ENCODE data around the gene CD40LG. TPM values are rescaled to one million over a fixed set of nuclear protein-coding genes. Genes with fewer than 3 reads are reported as not detected.

The CD40LG gene
- total RNA-seq, 2 experiments from 2014 or later = 153 to 155 TPM

DNA sequence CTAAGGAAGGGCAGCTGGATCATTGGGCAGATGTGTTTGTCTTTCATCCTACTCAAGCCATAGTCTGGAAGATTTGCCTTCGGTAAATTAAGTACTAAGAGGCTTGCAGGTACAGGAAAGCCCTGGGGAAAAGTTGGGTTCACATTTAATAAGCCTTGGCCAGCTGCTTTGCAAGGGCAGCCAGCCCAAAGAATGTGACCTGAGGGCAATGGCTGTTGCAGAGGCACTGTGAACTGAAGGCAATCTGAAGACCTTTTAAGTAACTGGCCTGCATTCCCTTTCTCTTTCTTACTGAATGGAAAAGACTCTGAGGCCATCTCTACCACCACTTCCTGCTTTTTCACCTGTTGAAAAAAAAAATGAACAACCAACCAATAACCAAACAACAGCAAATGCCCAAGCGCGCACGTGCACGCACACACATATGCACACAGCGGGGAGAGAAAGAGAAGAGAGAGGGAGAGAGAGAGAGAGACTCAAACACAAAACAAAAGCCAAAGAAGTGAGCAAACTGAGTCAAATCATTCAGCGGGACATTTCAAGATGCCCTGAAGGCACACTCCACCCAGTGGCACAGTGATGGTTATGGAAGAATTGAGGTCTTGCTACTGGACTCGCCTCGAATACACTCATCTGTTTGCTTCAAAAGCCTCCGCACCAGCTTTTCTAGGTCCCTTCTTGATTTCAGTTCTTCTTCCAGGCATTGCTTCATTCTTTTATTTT lies 19.6 kb downstream of the CD40LG start:
- intact Hi-C loops (cut with micrococcal nuclease) = no loop called here
- ChIA-PET CTCF (no interaction called here), POLR2A (interaction anchor here (0.9 to 1.6 kb wide), 2 partner anchors 18 to 39 kb away, joined by 3 to 4 read pairs; no protein-coding TSS in a partner anchor)
- H3K27me3 Mint-ChIP-seq = no peaks in the 10 kb centered on the region
- peaks cover 14% of the 10 kb centered on the region for H3K9me3 Mint-ChIP-seq
- H3K27ac Mint-ChIP-seq = peak overlapping the region; percentile 74
- DNase-seq = peak; percentile 58
- peaks cover 55% of the 10 kb centered on the region for H3K36me3 Mint-ChIP-seq
- H3K4me1 Mint-ChIP-seq (ENCODE audit: low read depth) = peaks cover 88% of the 10 kb centered on the region
- H3K4me3 Mint-ChIP-seq = no peak overlapping the region

- peaks cover 91% of the 10 kb centered on the region for H3K4me1 Mint-ChIP-seq (ENCODE audit: low read depth)
- no peaks in the 10 kb centered on the region for H3K27me3 Mint-ChIP-seq
- no peaks in the 10 kb centered on the region for H3K9me3 Mint-ChIP-seq
- ChIA-PET POLR2A (interaction anchor here (1.5 to 1.8 kb wide), 2 partner anchors 14 to 20 kb away, joined by 3 to 4 read pairs; no protein-coding TSS in a partner anchor), CTCF (interaction anchor here (0.8 to 1.5 kb wide), 3 partner anchors 19 to 51 kb away, joined by 3 read pairs; no protein-coding TSS in a partner anchor)
- peaks cover 43% of the 10 kb centered on the region for H3K36me3 Mint-ChIP-seq
- intact Hi-C loops (cut with micrococcal nuclease) = loop anchor here (1.0 to 10.0 kb wide), 2 partner anchors 12 to 416 kb away; partner anchors contain the start of gene MAP7D3
- H3K4me3 Mint-ChIP-seq = no peak overlapping the region
- DNase-seq = no peak
- peak overlapping the region; percentile 59 for H3K27ac Mint-ChIP-seq
Measured at GRCh38 chrX:136671006-136671610, 23.1 kb downstream of the CD40LG start.

DNA sequence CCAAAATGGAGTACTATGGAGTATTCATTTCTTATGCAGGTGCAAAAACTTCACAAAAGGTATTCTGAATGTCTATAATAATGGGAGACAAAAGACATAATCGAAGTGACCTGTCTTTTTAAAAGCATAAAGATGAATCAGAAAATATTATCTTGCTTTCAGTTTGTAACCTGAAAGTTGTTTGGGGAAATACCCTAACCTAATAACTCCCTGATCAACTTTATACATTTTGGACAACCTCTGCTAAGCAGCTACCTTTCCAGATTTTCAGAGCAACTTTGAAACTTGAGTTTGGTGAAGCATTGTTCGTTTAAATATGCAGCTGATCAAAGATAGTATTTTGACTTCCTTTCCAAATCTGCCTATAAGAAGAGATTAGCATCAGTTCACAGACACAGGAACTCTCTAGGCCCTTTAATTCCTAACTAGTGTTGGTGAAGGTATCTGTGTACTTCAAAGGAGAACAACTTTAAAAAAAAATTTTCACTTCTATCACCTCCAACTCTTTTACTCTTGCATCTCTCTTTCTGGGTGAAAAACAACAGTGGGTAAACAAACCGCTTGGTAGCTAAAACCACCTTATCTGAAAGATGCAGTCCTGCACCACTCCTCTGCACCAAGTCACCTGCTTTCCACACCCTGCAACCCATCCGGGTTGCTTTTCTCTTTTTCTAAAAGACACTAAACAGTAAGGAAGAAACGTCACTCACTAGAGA lies 26.5 kb downstream of the CD40LG start:
- no peaks in the 10 kb centered on the region for H3K27me3 Mint-ChIP-seq
- H3K36me3 Mint-ChIP-seq = peaks cover 31% of the 10 kb centered on the region
- no peaks in the 10 kb centered on the region for H3K9me3 Mint-ChIP-seq
- peak overlapping the region; percentile 55 for H3K4me3 Mint-ChIP-seq
- intact Hi-C loops (cut with micrococcal nuclease) = loop anchor here (1.0 to 10.0 kb wide), 2 partner anchors 13 to 420 kb away; partner anchors contain the start of gene MAP7D3
- ChIA-PET POLR2A (interaction anchor here (0.7 to 1.3 kb wide), 4 partner anchors 20 to 76 kb away, joined by 3 to 6 read pairs (median 4); no protein-coding TSS in a partner anchor), CTCF (interaction anchor here (0.6 to 1.9 kb wide), 6 partner anchors 9 to 536 kb away, joined by 3 to 5 read pairs (median 4); no protein-coding TSS in a partner anchor)
- peak overlapping the region; percentile 73 for H3K27ac Mint-ChIP-seq
- H3K4me1 Mint-ChIP-seq (ENCODE audit: low read depth) = peaks cover 90% of the 10 kb centered on the region
- no peak for DNase-seq

DNA sequence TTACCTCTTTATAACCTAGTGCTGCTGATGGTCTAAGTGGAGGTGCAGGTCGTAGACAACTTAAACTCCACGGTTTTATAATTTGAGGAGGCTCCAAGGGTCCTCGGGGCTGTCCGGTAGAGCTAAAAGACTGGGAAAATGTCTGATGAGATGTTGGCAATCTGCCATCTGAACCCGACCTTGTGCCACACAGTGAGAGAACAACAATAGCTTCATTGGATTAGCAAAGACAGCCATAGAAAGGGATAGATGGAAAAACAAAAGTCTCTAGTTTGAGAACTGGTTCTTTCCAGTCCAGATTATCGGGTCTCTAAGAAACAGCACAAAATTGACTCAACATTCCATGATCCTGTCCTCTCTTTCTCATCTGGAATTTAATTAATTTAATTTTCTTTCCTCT lies 31.6 kb downstream of the CD40LG start:
- intact Hi-C loops (cut with micrococcal nuclease) = loop anchor here (10.0 kb wide), 1 partner anchor 425 kb away; the partner anchor contains the start of gene MAP7D3
- CTCF ChIA-PET = interaction anchor here (2.2 kb wide), 1 partner anchor 71 kb away, joined by 7 read pairs; no protein-coding TSS in a partner anchor
- Mint-ChIP-seq H3K36me3 (peaks cover 27% of the 10 kb centered on the region), H3K4me3 (no peak overlapping the region), H3K4me1 (ENCODE audit: low read depth) (peaks cover 51% of the 10 kb centered on the region), H3K27ac (no peak overlapping the region), H3K9me3 (no peaks in the 10 kb centered on the region), H3K27me3 (no peaks in the 10 kb centered on the region)
- no peak for DNase-seq
- POLR2A ChIA-PET = no interaction called here

- CTCF ChIA-PET = interaction anchor here (1.5 kb wide), 1 partner anchor 11 kb away, joined by 5 read pairs; no protein-coding TSS in a partner anchor
- POLR2A ChIA-PET = no interaction called here
- peaks cover 34% of the 10 kb centered on the region for H3K4me1 Mint-ChIP-seq (ENCODE audit: low read depth)
- peaks cover 28% of the 10 kb centered on the region for H3K36me3 Mint-ChIP-seq
- no peak overlapping the region for H3K27ac Mint-ChIP-seq
- no peak for DNase-seq
- no peaks in the 10 kb centered on the region for H3K27me3 Mint-ChIP-seq
- H3K9me3 Mint-ChIP-seq = no peaks in the 10 kb centered on the region
- intact Hi-C loops (cut with micrococcal nuclease) = no loop called here
- H3K4me3 Mint-ChIP-seq = no peak overlapping the region
Measured at GRCh38 chrX:136684120-136684519, 36.2 kb downstream of the CD40LG start.

GRCh38 chrX:136687457-136687856 lies 39.5 kb downstream of the CD40LG start:
- Mint-ChIP-seq H3K36me3 (peaks cover 11% of the 10 kb centered on the region), H3K27ac (peak overlapping the region; percentile 83), H3K4me1 (ENCODE audit: low read depth) (peaks cover 53% of the 10 kb centered on the region), H3K9me3 (no peaks in the 10 kb centered on the region), H3K4me3 (peak overlapping the region; percentile 17), H3K27me3 (no peaks in the 10 kb centered on the region)
- ChIA-PET CTCF (interaction anchor here (1.6 kb wide), 1 partner anchor 10 kb away, joined by 3 read pairs; no protein-coding TSS in a partner anchor), POLR2A (interaction anchor here (1.0 to 1.2 kb wide), 3 partner anchors 14 to 36 kb away, joined by 3 read pairs; no protein-coding TSS in a partner anchor)
- intact Hi-C loops (cut with micrococcal nuclease) = loop anchor here (1.0 to 2.0 kb wide), 5 partner anchors 13 to 191 kb away; partner anchors contain the start of gene HTATSF1
- DNase-seq = peak; percentile 48

DNA sequence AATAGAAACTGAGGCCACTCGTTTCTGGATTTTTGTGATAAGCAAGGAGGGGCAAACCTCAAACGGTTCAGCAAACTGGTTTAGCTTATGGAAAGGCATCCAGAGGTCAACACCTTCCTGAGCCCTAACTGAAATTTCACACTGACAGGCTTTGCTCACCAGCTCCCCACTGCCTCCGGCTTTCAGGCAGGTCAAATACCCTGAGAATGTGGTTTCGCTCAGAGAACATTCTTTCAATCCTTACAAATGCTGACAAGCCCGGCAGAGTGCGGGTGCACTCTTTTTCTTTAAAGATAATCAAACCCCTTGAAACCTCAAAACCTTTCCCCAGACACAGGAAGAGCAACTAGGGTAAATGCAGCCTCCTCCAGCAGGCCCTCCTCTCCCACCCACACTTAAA lies 41.5 kb downstream of the CD40LG start:
- intact Hi-C loops (cut with micrococcal nuclease) = no loop called here
- Mint-ChIP-seq H3K4me1 (ENCODE audit: low read depth) (peaks cover 66% of the 10 kb centered on the region), H3K27ac (peak overlapping the region; percentile 84), H3K27me3 (no peaks in the 10 kb centered on the region), H3K4me3 (no peak overlapping the region), H3K36me3 (peaks cover 11% of the 10 kb centered on the region), H3K9me3 (no peaks in the 10 kb centered on the region)
- ChIA-PET CTCF (interaction anchor here (0.8 to 1.7 kb wide), 6 partner anchors 12 to 111 kb away, joined by 3 to 5 read pairs (median 4); no protein-coding TSS in a partner anchor), POLR2A (interaction anchor here (0.8 to 1.1 kb wide), 2 partner anchors 62 to 80 kb away, joined by 3 read pairs; no protein-coding TSS in a partner anchor)
- no peak for DNase-seq

GRCh38 chrX:136691028-136691809 lies 43.3 kb downstream of the CD40LG start:
- Mint-ChIP-seq H3K36me3 (peaks cover 14% of the 10 kb centered on the region), H3K4me3 (peak overlapping the region; percentile 32), H3K4me1 (ENCODE audit: low read depth) (peaks cover 82% of the 10 kb centered on the region), H3K27me3 (no peaks in the 10 kb centered on the region), H3K27ac (peak overlapping the region; percentile 90), H3K9me3 (no peaks in the 10 kb centered on the region)
- ChIA-PET CTCF (interaction anchor here (1.0 to 1.7 kb wide), 3 partner anchors 16 to 65 kb away, joined by 3 to 5 read pairs (median 3); no protein-coding TSS in a partner anchor), POLR2A (no interaction called here)
- DNase-seq = no peak
- intact Hi-C loops (cut with micrococcal nuclease) = no loop called here

DNA sequence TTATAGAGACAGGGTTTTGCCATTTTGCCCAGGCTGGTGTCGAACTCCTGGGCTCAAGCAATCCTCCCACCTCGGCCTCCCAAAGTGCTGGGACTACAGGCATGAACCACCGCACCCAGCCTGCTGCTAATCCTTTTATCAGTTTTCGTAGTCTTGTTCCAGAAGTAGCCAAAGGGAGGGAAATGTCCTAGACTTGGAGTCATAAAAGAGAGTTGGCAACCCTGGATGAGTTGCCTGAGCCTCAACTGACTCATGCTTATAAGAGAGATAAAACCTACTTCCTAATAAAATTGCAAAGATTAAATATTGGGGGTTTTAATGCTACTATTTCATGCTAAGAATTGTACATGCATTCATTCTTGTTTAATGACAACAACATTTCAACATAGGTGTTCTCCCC lies 44.3 kb downstream of the CD40LG start:
- H3K9me3 Mint-ChIP-seq = no peaks in the 10 kb centered on the region
- H3K4me1 Mint-ChIP-seq (ENCODE audit: low read depth) = peaks cover 85% of the 10 kb centered on the region
- POLR2A ChIA-PET = no interaction called here
- no peaks in the 10 kb centered on the region for H3K27me3 Mint-ChIP-seq
- intact Hi-C loops (cut with micrococcal nuclease) = no loop called here
- H3K4me3 Mint-ChIP-seq = no peak overlapping the region
- CTCF ChIA-PET = no interaction called here
- peaks cover 12% of the 10 kb centered on the region for H3K36me3 Mint-ChIP-seq
- peak overlapping the region; percentile 67 for H3K27ac Mint-ChIP-seq
- no peak for DNase-seq

GRCh38 chrX:136694431-136695087 lies 46.6 kb downstream of the CD40LG start:
- no peak for DNase-seq
- Mint-ChIP-seq H3K27ac (peak overlapping the region; percentile 97), H3K9me3 (peaks cover 7% of the 10 kb centered on the region), H3K36me3 (peaks cover 17% of the 10 kb centered on the region), H3K27me3 (no peaks in the 10 kb centered on the region), H3K4me3 (peak overlapping the region; percentile 77), H3K4me1 (ENCODE audit: low read depth) (peaks cover 75% of the 10 kb centered on the region)
- ChIA-PET CTCF (interaction anchor here (0.8 to 4.6 kb wide), 23 partner anchors 10 to 425 kb away, joined by 3 to 69 read pairs (median 4); partner anchors contain the start of gene HTATSF1), POLR2A (interaction anchor here (0.6 to 2.2 kb wide), 9 partner anchors 20 to 186 kb away, joined by 3 to 8 read pairs (median 5); partner anchors contain the start of gene RBMX)
- intact Hi-C loops (cut with micrococcal nuclease) = loop anchor here (1.0 to 2.0 kb wide), 3 partner anchors 36 to 86 kb away; no protein-coding TSS in a partner anchor
